GM18867 (cell line): ENCODE measurements around the gene GTSE1.

ENCODE experiments used
- ATAC-seq: cut with Tn5 transposase; IDR thresholded peaks from one replicate; pipeline ENCODE4 v1.9.1; 2021; ENCODE audit warnings: mild to moderate bottlenecking, moderate library complexity; ENCODE audit not compliant: unreplicated experiment

The GTSE1 gene

GRCh38 chr22:46327691-46328465 is 31.2 kb downstream of the GTSE1 start:
- no peak for ATAC-seq

- no peak for ATAC-seq
Observed at GRCh38 chr22:46328797-46329196, 32.1 kb downstream of the GTSE1 start.

GRCh38 chr22:46329616-46330015 is 32.9 kb downstream of the GTSE1 start:
- no peak for ATAC-seq

- ATAC-seq, result no peak
Observed at GRCh38 chr22:46330426-46330825, 33.8 kb downstream of the GTSE1 start.

- no peak for ATAC-seq
Observed at GRCh38 chr22:46331496-46331895, 34.8 kb downstream of the GTSE1 start.

GRCh38 chr22:46335201-46336118 is 38.8 kb downstream of the GTSE1 start, which contains the start of gene TRMU:
Gene TRMU (plus strand): TSS chr22:46335714. CDS start chr22:46335765, 51 bp downstream.
- ATAC-seq, result peak; percentile 88

- ATAC-seq, result peak; percentile 20
Observed at GRCh38 chr22:46336119-46337078, 39.7 kb downstream of the GTSE1 start.

GRCh38 chr22:46337870-46338269 is 41.2 kb downstream of the GTSE1 start:
- ATAC-seq, result no peak

- ATAC-seq, result no peak
Observed at GRCh38 chr22:46338636-46339035, 42.0 kb downstream of the GTSE1 start.

- no peak for ATAC-seq
Observed at GRCh38 chr22:46339956-46340355, 43.3 kb downstream of the GTSE1 start.

GRCh38 chr22:46340676-46341075 is 44.0 kb downstream of the GTSE1 start:
- ATAC-seq, result no peak

GRCh38 chr22:46346680-46347405 is 50.2 kb downstream of the GTSE1 start:
- no peak for ATAC-seq

GRCh38 chr22:46347646-46348045 is 51.0 kb downstream of the GTSE1 start:
- ATAC-seq, result no peak

GRCh38 chr22:46348099-46348695 is 51.5 kb downstream of the GTSE1 start:
- ATAC-seq, result no peak

- ATAC-seq, result no peak
Observed at GRCh38 chr22:46349238-46349637, 52.6 kb downstream of the GTSE1 start.

GRCh38 chr22:46349681-46350080 is 53.0 kb downstream of the GTSE1 start:
- ATAC-seq, result no peak

GRCh38 chr22:46350121-46350520 is 53.5 kb downstream of the GTSE1 start:
- ATAC-seq, result no peak

- ATAC-seq, result no peak
Observed at GRCh38 chr22:46350646-46351045, 54.0 kb downstream of the GTSE1 start.

GRCh38 chr22:46351131-46351735 is 54.6 kb downstream of the GTSE1 start:
- no peak for ATAC-seq
